KMS-11 (cell line): ENCODE data around the gene FOXO3.

ENCODE experiments used
- H2AFZ ChIP-seq: fragments of 200-600 bp; sonication (generic); 2 replicates; pipeline ENCODE4 v1.6.1; 2016; ENCODE audit warnings: antibody characterized with exemption, mixed run types, low read depth
- H3K27ac ChIP-seq: fragments of 200-600 bp; sonication (generic); 2 replicates; pipeline ENCODE4 v1.6.1; 2016; ENCODE audit warnings: mild to moderate bottlenecking, mixed run types
- H3K27me3 ChIP-seq: fragments of 200-600 bp; sonication (generic); 2 replicates; pipeline ENCODE4 v1.6.1; 2017; ENCODE audit warnings: mild to moderate bottlenecking, low read depth, mixed run types, moderate library complexity; ENCODE audit not compliant: insufficient read depth
- H3K36me3 ChIP-seq: fragments of 200-600 bp; sonication (generic); 2 replicates; pipeline ENCODE4 v1.6.1; 2017; ENCODE audit warnings: mild to moderate bottlenecking, mixed run types; ENCODE audit not compliant: insufficient read depth
- H3K4me1 ChIP-seq: fragments of 200-600 bp; sonication (generic); 2 replicates; pipeline ENCODE4 v1.6.1; 2016; ENCODE audit warnings: mild to moderate bottlenecking, low read depth, mixed run types; ENCODE audit not compliant: poor library complexity, severe bottlenecking
- H3K4me2 ChIP-seq: fragments of 200-600 bp; sonication (generic); 2 replicates; pipeline ENCODE4 v1.7.0; 2016; ENCODE audit warnings: mild to moderate bottlenecking, mixed run types
- H3K4me3 ChIP-seq: fragments of 200-600 bp; sonication (generic); IDR thresholded peaks from 2 replicates; pipeline ENCODE4 v1.6.1; 2017; ENCODE audit warnings: low read depth, low read length, mixed read lengths; ENCODE audit not compliant: insufficient read depth
- H3K79me2 ChIP-seq: fragments of 200-600 bp; sonication (generic); 2 replicates; pipeline ENCODE4 v1.6.1; 2016; ENCODE audit warnings: low read depth, mixed run types; ENCODE audit not compliant: insufficient read depth
- H3K9ac ChIP-seq: fragments of 200-600 bp; sonication (generic); 2 replicates; pipeline ENCODE4 v1.6.1; 2016; ENCODE audit warnings: mild to moderate bottlenecking, mixed run types
- H4K20me1 ChIP-seq: fragments of 200-600 bp; sonication (generic); 2 replicates; pipeline ENCODE4 v1.6.1; 2016; ENCODE audit warnings: mild to moderate bottlenecking, mixed run types; ENCODE audit not compliant: insufficient read depth
- TF ChIP-seq, protein P1 (sequence below): fragments of 200-600 bp; sonication (generic); conservative IDR thresholded peaks from 2 replicates; pipeline ENCODE4 v1.6.1; 2017; ENCODE audit warnings: low read depth, mild to moderate bottlenecking, antibody characterized with exemption, low read length, moderate library complexity, mixed read lengths

FOXO3 gene

DNA sequence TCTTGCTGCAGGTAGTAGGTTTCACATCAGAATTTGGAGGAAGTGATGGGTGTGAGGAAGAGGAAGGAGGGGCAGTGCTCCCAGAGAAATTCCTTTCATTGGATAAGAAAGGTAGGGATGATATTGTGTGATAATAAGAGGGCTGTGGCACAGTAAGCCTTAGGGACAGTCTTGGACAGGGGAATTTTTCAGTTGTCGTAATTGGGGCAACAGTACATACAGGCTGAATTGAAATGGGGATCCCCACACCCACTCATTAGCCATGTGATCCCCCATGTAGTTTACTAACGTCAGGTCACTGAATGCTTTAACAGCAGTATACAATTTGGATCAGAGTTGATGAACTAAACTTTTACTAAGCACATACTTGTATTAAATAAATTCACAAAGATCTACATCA, 79.4 kb downstream of the FOXO3 start:
- TF ChIP-seq, protein P1, sequence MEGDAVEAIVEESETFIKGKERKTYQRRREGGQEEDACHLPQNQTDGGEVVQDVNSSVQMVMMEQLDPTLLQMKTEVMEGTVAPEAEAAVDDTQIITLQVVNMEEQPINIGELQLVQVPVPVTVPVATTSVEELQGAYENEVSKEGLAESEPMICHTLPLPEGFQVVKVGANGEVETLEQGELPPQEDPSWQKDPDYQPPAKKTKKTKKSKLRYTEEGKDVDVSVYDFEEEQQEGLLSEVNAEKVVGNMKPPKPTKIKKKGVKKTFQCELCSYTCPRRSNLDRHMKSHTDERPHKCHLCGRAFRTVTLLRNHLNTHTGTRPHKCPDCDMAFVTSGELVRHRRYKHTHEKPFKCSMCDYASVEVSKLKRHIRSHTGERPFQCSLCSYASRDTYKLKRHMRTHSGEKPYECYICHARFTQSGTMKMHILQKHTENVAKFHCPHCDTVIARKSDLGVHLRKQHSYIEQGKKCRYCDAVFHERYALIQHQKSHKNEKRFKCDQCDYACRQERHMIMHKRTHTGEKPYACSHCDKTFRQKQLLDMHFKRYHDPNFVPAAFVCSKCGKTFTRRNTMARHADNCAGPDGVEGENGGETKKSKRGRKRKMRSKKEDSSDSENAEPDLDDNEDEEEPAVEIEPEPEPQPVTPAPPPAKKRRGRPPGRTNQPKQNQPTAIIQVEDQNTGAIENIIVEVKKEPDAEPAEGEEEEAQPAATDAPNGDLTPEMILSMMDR, result no peak

GRCh38 chr6:108643184-108643583, 82.5 kb downstream of the FOXO3 start:
- peaks cover 29% of the 10 kb centered on the region for H4K20me1 ChIP-seq
- H3K4me3 ChIP-seq, result no peak overlapping the region
- peaks cover 90% of the 10 kb centered on the region for H3K4me1 ChIP-seq
- no peak overlapping the region for H3K4me2 ChIP-seq
- H2AFZ ChIP-seq, result no peak overlapping the region
- H3K27ac ChIP-seq, result no peak overlapping the region
- no peaks in the 10 kb centered on the region for H3K27me3 ChIP-seq
- H3K36me3 ChIP-seq, result no peaks in the 10 kb centered on the region
- TF ChIP-seq, protein P1, result no peak
- peaks cover 100% of the 10 kb centered on the region for H3K79me2 ChIP-seq
- no peak overlapping the region for H3K9ac ChIP-seq

More for the DNA sequence above, 79.4 kb downstream of the FOXO3 start:
- H3K4me3 ChIP-seq, result no peak overlapping the region
- no peaks in the 10 kb centered on the region for H3K27me3 ChIP-seq
- H3K4me1 ChIP-seq, result peaks cover 90% of the 10 kb centered on the region
- peaks cover 100% of the 10 kb centered on the region for H3K79me2 ChIP-seq
- no peaks in the 10 kb centered on the region for H3K36me3 ChIP-seq
- H4K20me1 ChIP-seq, result peaks cover 33% of the 10 kb centered on the region
- H3K4me2 ChIP-seq, result no peak overlapping the region
- no peak overlapping the region for H2AFZ ChIP-seq
- H3K9ac ChIP-seq, result no peak overlapping the region
- H3K27ac ChIP-seq, result no peak overlapping the region; the same call in 1 of the 2 replicates

DNA sequence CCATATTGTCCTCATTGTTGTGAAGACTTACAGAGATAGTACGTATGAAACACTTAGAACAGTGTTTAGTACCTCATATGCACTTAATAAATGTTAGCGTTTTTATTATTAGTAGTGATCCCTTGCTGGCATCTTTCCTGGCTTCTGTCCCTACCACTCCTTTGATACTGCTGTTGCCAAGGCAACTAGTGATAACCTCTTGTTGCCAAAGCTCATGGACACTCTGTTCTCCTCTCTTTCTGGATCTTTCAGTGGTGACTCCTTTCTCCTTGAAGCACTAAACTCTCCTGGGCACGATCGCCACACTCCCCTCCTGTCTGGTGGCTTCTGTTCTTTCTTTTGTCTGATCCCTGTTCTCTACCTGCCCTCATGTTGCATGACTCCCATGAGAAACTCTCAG, 83.5 kb downstream of the FOXO3 start:
- no peak overlapping the region for H3K4me2 ChIP-seq
- no peak overlapping the region for H3K9ac ChIP-seq
- no peaks in the 10 kb centered on the region for H3K27me3 ChIP-seq
- TF ChIP-seq, protein P1, result no peak
- H3K27ac ChIP-seq, result no peak overlapping the region
- H4K20me1 ChIP-seq, result peaks cover 25% of the 10 kb centered on the region
- no peaks in the 10 kb centered on the region for H3K36me3 ChIP-seq
- H2AFZ ChIP-seq, result no peak overlapping the region
- H3K4me1 ChIP-seq, result peaks cover 90% of the 10 kb centered on the region
- H3K79me2 ChIP-seq, result peaks cover 100% of the 10 kb centered on the region
- no peak overlapping the region for H3K4me3 ChIP-seq

GRCh38 chr6:108648191-108648590, 87.5 kb downstream of the FOXO3 start:
- no peak overlapping the region for H3K9ac ChIP-seq
- no peaks in the 10 kb centered on the region for H3K27me3 ChIP-seq
- TF ChIP-seq, protein P1, result no peak
- H3K27ac ChIP-seq, result no peak overlapping the region; the same call in 1 of the 2 replicates
- H2AFZ ChIP-seq, result no peak overlapping the region
- peaks cover 98% of the 10 kb centered on the region for H3K4me1 ChIP-seq
- H3K36me3 ChIP-seq, result no peaks in the 10 kb centered on the region
- H3K4me2 ChIP-seq, result peak overlapping the region; percentile 48; the same call in 1 of the 2 replicates
- peaks cover 6% of the 10 kb centered on the region for H4K20me1 ChIP-seq
- H3K79me2 ChIP-seq, result peaks cover 100% of the 10 kb centered on the region
- no peak overlapping the region for H3K4me3 ChIP-seq
